Measurements from ENCODE around the gene YBX2.

YBX2 gene

DNA sequence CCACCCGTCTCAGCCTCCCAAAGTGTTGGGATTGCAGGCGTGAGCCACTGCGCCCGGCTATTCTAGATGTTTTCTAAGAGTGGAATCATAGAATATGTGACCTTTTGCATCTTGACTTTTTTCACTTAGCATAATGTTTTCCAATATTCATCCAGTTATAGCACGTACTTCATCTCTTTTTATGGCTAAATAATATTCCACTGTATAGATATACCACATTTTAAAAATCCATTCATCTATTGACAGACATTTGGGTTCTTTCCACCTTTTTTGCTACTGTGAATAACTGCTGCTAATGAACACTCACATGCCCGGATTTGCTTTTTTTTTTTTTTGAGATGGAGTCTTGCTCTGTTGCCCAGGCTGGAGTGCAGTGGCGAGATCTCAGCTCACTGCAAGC, 9.7 kb upstream of the YBX2 start:
- DNase-seq (ENCODE audit: low read depth in 2 of 3, low spot score in 1 of 3), result no peak

DNA sequence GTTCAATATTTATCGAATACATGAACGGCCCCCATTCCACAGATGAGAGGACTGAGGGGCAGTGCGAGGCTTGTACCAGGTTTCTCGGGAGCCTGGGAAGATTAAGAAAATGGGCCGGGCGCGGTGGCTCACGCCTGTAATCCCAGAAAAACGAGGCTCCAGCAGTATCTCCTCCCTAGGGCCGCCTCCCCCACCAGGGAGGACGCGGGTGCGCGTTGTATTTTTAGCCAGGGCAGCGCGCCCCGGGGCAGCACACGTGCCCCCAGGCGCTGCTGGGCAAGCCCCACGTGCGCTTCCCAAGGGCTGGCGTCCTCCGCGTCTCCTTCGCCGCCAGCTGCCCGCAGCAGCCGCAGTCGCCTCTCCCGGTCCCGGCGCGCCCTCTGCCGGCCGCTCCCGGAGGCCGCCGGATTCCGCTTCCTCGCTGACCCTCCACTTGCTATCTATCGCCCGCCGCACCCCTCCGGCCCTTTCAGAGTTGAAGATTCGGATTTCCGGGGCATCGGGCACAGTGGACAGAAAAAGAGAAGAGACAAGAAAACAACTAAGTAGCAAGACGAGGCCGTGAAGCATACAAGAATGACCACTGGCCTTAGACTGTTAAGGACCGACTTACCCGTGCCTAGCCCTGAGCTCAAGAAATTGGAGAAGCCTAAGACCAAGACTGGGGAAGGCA, 1.9 kb upstream of the YBX2 start:
- DNase-seq (ENCODE audit: low read depth in 2 of 3, low spot score in 1 of 3), result peak in 2 of 3 donors; percentile 53 to 64

DNA sequence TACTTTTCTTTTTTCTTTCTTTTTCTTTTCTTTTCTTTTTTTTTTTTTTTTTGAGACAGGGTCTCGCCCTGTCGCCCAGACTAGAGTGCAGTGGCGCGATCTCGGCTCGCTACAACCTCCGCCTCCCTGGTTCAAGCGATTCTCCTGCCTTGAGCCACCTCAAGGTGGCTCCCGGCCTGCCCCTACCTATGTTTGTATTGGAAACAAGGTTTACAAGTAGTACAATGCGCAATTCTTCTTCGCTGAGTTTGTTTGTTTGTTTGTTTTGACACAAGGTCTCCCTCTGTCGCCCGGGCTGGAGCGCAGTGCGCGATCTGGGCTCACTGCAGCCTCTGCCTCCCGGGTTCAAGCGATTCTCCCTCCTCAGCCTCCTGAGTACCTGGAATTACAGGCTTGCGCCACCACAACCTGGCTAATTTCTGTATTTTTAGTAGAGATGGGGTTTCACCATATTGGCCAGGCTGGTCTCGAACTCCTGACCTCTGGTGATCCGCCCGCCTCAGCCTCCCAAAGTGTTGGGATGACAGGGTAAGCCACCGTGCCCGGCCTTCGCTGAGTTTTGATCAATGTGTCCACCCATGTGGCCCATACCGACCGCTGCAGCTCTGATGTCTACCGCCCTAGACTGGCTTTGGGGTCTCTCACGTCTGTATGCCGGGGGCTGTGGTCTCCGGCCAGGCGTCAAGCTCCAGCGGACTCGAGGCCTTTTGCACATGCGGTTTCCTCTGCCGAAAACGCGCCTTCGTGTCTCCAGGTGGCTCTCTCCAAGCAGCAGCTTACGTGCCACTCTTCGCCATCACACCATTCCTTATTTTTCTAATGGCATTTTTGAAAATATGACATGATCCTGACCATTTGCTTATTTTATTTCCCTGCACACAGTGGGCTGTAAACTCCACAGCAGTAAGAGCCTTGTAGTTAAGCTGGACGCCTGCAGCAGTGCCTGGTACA, 1.1 kb upstream of the YBX2 start:
- no peak for DNase-seq (ENCODE audit: low read depth in 2 of 3, low spot score in 1 of 3)

DNA sequence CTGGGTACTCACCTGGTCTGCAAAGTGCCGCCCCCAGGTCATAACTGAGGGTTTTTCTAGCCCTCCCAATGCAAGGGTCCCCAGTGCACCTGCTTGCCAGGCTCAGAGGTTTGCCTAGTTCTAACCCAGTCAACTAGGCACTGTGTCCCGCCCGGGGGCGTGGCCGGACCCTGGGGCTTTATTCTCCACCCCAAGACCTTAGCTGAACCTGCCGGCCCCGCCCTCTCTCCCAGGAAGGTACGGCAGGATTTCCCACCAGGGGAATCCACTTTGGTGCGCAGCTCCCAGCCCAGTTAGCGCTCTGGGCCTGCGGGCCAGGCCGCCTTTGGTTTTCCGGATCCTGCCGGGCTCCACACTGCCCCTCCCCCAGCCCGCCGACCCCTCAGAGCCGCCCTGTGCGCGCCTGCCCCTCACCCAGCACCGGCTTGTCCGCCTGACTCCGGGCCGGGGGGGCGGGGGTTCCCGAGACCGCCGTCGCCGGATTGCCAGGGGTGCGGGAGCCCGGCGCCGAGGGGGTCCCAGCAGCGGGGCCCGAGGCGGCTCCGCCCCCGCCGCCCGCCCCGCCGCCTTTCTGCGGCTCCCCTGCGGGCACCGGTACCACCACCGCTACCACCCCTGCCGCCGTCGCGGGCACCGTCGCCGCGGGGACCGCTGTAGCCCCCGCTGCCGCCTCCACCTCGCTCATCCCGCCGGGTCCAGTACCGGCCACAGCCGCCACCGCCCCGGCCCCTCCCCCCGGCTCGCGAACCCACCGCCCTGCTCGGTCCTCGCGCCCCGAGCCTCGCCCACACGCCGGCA, 424 bp downstream of the YBX2 start:
- no peak for DNase-seq (ENCODE audit: low read depth in 2 of 3, low spot score in 1 of 3)

DNA sequence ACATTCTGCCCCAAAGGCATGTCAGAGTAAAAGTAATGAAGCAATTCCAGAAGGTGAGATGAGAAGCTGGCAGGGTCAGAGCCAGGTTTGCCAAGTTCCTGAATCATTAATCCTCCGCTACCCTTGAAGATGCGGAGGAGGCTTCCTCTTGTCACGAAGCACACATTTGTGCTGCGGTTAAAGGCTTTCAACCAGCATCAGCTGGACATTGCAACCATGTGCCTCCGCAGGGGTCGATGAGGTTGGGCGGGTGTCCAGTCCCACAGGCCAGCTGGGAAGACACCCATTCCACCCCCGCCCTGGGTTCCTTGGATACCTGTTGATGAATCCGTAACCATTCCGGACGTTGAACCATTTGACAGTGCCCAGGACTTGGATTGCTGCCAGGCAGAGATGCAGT, 1.3 kb downstream of the YBX2 start:
- no peak for DNase-seq (ENCODE audit: low read depth in 2 of 3, low spot score in 1 of 3)

DNA sequence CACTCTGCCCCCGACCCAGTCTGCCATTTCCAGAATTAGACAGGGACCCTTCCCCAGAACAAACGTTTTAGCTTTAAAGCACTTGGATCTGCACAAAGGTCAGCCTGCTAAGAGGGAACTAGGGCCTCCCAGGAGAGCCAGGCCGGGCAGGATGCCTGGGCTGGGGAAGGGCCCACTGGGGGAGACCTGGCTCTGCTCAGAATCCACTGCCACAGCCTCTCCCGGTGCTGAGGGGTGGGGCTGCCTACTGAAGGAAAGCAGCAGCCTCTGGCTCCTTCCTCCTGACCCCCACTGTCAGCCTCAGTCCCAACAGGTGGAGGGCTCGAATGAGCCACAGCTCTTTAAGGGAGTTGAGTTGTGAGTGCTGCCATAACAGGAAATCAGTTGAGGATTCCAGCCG, 1.7 kb downstream of the YBX2 start:
- DNase-seq (ENCODE audit: low read depth in 2 of 3, low spot score in 1 of 3), result no peak

DNA sequence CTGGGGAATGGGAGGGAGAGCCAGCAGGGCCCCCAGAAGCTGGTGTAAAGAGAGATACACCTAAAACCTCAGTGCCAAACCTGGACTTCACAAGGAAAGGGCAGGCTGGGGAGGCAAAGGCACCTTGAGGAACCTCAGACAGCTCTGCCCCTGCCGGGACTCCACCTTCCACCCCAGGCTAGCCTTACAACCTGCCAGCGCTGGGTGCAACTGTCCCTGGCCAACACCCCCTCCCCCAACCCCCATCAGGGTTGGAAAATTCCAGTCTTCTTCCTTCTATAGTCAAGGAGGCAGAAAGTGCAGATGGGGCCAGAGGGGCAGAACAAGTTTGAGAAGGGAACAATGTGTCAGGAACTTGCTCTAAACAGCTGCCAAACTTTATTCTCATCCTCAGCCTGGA, 2.2 kb downstream of the YBX2 start:
- no peak for DNase-seq (ENCODE audit: low read depth in 2 of 3, low spot score in 1 of 3)

DNA sequence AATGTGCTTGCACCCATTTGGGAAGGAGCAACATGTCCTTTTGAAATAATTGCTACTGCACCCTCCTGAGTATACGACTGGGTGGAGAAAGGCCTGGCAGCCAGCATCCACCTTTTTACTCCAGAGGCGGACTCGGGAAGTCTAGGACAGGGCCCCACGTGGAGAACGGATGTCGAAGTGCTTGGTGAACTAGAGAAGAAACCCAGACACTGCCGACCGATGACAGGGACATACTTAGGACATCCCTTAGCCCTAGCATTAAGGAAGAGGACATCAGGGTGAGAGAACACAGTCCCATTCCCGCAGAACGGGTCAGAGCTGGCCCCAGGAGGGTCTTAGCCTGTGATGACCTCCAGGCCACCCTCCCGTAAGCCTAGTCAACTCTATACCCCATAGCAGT, 3.8 kb downstream of the YBX2 start:
- DNase-seq (ENCODE audit: low read depth in 2 of 3, low spot score in 1 of 3), result no peak

DNA sequence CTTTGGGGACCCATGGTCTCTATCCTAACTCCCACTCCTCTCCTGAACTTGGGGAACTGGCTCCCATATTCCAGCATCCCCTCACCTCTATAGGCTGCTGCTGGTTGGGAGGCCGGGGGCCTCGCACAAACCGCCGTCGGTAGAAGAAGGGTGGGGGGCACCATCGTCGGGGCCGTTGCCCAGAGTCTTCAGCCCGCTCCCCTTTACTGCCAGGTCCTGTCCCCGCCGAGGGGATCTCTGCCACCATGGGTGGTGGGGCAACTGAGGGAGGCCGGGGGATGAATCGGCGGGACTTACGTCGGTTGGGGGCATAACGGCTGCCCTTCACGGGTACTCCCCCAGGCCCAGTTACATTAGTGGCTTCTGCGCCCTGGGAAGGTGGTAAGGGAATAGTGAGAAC, 4.3 kb downstream of the YBX2 start:
- DNase-seq (ENCODE audit: low read depth in 2 of 3, low spot score in 1 of 3), result no peak

DNA sequence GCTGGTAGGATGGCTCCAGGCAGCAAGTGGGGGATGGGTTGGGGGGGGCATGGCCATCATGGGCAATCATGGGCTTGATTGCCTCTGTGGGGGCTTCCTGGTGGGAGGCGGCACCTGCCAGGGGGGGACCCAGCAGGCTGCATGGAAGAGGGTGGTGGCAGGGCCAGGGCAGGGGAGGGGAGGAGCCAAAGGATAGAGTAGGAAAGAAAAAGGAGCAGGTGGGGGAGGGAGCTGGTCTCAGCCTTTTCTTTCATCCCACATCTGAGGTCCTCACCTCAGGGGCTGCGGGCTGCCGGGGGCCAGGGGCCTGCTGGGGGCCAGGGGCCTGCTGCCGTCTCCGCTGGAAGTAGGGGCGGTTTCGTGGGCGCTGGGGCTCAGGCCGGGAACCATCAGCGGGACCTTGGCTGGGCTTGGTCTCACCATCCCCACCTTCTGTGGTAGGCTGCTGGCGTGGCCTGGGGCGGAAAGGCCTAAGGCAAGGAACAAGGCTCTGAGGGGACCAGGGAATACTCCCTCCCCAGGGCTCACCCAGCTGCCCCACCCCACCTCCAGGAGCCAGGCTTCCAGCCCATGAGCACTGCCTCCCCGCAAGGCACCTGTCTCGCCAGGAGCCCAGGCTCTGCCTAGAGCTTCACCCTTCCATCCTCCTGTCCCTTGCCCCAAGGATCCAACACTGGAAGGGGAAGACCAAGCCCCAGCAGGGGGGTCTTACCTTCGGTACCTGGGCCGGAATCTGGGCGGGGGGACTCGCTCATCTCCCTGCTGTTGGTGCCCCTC, 5.0 kb downstream of the YBX2 start:
- DNase-seq (ENCODE audit: low read depth in 2 of 3, low spot score in 1 of 3), result no peak

DNA sequence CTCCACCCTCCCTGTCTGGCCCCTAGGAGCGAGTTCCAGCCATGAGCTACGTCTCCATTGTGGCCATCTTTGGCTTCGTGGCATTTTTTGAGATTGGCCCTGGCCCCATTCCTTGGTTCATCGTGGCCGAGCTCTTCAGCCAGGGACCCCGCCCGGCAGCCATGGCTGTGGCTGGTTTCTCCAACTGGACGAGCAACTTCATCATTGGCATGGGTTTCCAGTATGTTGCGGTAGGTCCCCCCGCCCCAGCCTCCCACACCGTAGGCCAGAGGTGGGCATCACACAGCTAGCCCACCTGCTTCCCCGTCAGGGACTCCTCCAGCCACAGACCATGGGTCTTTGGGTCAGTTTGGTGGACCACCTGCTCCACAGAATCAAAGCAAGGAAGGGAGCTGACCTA, 8.8 kb downstream of the YBX2 start:
- DNase-seq (ENCODE audit: low read depth in 2 of 3, low spot score in 1 of 3), result no peak

DNA sequence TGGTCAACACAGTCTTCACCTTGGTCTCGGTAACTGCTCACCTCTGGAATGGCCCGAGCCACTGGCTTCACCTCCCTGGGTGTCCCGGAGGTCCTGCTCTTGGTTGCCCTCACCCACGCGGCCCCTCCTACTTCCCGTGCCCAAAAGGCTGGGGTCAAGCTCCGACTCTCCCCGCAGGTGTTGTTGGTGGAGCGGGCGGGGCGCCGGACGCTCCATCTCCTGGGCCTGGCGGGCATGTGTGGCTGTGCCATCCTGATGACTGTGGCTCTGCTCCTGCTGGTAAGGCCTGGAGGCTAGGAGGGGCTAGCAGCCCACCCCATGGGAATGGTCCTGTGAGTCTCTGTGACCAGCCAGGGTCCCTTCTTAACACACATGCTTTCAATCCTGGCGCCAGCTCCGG, 9.5 kb downstream of the YBX2 start:
- DNase-seq (ENCODE audit: low read depth in 2 of 3, low spot score in 1 of 3), result no peak

DNA sequence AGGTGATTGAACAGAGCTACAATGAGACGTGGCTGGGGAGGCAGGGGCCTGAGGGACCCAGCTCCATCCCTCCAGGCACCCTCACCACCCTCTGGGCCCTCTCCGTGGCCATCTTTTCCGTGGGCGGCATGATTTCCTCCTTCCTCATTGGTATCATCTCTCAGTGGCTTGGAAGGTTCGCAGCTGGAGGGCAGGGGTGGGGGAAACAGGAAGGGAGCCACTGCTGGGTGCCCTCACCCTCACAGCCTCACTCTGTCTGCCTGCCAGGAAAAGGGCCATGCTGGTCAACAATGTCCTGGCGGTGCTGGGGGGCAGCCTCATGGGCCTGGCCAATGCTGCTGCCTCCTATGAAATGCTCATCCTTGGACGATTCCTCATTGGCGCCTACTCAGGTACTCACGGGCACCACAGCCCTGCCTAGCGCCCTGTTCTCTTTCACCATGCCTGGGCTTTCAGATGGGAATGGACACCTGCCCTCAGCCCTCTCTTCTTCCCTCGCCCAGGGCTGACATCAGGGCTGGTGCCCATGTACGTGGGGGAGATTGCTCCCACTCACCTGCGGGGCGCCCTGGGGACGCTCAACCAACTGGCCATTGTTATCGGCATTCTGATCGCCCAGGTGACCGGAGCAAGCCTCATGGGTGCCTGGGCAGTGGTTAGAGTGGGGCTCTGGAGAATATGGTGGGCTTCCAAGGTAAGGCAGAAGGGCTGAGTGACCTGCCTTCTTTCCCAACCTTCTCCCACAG, 10.8 kb downstream of the YBX2 start:
- no peak for DNase-seq (ENCODE audit: low read depth in 2 of 3, low spot score in 1 of 3)

DNA sequence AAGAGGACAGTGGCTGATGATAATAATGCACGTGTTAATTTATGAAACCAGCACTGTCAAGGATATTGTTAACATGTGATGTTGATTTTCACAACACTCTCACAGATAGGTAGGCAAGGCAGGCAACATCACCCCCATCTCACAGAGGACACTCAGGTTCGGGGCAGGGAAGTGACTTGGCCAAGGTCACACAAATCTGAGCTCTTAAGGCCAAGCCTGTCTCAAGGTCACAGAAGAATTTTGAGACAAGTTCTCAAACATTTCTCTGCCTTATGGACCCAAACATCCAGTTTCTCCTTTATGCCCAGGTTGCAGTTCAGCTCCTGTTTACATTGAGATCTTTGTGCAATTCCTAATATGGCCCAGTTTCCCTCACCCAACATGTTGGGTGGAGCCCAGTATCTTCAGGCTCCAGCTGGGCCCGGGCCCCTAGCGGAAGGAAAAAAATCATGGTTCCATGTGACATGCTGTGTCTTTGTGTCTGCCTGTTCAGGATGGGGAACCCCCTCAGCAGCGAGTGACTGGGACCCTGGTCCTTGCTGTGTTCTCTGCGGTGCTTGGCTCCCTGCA, 11.6 kb downstream of the YBX2 start:
- DNase-seq (ENCODE audit: low read depth in 2 of 3, low spot score in 1 of 3), result no peak

DNA sequence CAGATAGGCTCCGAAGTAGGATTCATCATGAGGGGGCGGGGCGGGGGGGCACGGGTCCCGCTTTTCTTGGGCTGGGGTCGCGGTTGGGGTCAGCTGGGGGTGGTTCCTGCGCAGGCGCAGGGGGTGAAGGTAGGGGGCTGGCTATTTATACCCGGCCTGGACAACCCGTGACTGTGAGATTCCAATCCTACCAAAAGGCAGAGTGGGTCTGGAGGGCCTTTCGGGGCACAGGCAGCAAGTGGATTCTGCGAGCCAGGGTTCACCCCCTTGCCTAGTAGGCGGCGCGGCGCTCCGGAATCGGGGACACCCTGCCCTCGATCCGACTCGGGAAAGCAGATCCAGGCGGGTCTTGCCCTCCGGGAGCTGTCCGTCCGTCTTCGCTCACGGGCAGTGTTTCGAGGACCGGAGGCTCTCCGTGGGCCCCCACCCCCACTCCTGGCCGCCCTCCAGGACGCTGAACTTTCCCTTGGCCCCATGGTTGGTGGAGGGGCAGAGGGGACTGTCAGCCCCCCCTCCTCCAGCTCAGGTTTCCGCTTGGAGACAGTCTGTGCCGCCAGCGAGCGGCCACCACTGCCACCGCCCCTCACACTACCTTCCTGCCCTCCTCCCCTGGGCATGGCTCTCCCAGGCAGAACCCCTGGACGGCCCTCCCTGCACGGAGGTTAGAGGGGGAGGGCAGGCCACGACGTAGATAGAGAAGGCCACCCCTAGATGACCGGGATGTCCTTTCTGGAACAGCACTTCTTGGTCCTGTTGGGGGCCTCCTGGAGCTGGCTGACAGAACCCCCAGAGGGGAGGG, 12.3 kb downstream of the YBX2 start:
- DNase-seq (ENCODE audit: low read depth in 2 of 3, low spot score in 1 of 3), result no peak

DNA sequence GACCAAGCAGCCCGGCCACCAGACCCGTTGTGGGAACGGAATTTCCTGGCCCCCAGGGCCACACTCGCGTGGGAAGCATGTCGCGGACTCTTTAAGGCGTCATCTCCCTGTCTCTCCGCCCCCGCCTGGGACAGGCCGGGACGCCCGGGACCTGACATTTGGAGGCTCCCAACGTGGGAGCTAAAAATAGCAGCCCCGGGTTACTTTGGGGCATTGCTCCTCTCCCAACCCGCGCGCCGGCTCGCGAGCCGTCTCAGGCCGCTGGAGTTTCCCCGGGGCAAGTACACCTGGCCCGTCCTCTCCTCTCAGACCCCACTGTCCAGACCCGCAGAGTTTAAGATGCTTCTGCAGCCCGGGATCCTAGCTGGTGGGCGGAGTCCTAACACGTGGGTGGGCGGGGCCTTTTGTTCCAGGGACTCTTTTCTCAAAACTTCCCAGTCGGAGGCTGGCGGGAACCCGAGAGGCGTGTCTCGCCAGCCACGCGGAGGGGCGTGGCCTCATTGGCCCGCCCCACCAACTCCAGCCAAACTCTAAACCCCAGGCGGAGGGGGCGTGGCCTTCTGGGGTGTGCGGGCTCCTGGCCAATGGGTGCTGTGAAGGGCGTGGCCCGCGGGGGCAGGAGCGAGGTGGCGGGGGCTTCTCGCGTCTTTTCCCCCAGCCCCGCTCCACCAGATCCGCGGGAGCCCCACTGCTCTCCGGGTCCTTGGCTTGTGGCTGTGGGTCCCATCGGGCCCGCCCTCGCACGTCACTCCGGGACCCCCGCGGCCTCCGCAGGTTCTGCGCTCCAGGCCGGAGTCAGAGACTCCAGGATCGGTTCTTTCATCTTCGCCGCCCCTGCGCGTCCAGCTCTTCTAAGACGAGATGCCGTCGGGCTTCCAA, 13.1 kb downstream of the YBX2 start, which contains the start of gene SLC2A4:
Gene SLC2A4, plus strand, starts transcription at position 645 of the 879 bp plus-strand sequence. Its CDS starts 217 bp downstream, at position 862.
- DNase-seq (ENCODE audit: low read depth in 2 of 3, low spot score in 1 of 3), result peak; percentile 86 to 92 (median 87)

DNA sequence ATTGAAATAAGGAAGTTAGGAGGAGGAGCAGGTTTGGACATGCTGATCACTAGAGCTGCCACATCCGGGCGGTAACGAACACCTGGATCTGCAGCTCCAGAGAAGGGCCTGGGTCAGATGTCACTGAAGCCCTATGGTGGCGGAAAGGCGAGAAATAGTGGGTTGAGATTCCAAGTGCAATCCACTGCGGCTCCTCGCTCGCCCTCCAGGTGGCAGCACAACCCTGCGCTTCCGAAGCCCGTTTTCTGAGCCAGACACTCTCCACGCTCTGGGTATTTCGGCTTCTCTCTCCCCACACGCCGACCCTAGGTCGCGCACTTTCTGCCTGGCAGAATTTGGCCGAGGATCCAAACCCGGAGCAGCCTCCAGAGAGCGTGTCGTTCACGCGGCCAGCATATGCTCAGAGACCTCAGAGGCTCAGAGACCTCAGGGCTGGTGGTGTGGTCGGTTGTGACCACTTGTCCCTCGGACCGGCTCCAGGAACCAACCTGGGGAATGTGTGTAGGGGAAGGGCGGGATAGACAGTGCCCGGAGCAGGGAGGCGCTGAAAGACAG, 13.8 kb downstream of the YBX2 start:
- peak; percentile 77 to 86 (median 78) for DNase-seq (ENCODE audit: low read depth in 2 of 3, low spot score in 1 of 3)

DNA sequence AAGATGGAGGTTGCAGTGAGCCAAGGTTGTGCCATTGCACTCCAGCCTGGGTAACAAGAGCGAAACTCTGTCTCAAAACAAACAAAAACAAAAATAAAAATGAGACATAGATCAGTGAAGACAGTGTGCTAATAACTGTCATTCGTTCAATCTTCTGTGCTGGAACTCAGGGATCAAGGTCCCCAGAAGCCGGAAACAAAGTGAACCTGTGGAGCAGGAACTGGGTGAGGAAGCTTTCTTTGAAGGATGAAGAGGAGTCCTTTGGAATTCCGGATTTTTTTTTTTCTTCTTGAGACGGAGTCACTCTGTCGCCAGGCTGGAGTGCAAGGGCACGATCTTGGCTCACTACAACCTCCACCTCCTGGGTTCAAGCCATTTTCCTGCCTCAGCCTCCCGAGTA, 15.0 kb downstream of the YBX2 start:
- no peak for DNase-seq (ENCODE audit: low read depth in 2 of 3, low spot score in 1 of 3)
